ENCODE results near the gene AQP1.

GRCh38 chr7:30890226-30890625, 21.4 kb upstream of the AQP1 start:
- TF ChIP-seq RAD21 (IDR thresholded peaks at IDR 0.05; ENCODE audit: low read depth) (no peak), FOXM1 (IDR thresholded peaks at IDR 0.05; ENCODE audit: borderline replicate concordance, low read depth) (no peak)
